BLaER1 (cell line): Measurements from ENCODE around the gene B2M.
"Not testable (repeated sequence)": the region's sequence is repeated elsewhere in the genome, so short reads cannot be mapped to it uniquely, and the experiment has no call there.

Experiments used
- H3K27ac ChIP-seq: shearing (Covaris generic); formaldehyde crosslinking; 2 replicates; pipeline ENCODE4 v1.8.1; 2022
- H3K27me3 ChIP-seq: shearing (Covaris generic); formaldehyde crosslinking; 2 replicates; pipeline ENCODE4 v1.8.1; 2022
- H3K36me3 ChIP-seq: shearing (Covaris generic); formaldehyde crosslinking; 2 replicates; pipeline ENCODE4 v1.8.1; 2022
- H3K4me1 ChIP-seq: shearing (Covaris generic); formaldehyde crosslinking; 2 replicates; pipeline ENCODE4 v1.8.1; 2022
- H3K4me2 ChIP-seq: shearing (Covaris generic); formaldehyde crosslinking; 2 replicates; pipeline ENCODE4 v1.8.1; 2022
- H3K4me3 ChIP-seq: shearing (Covaris generic); formaldehyde crosslinking; 2 replicates; pipeline ENCODE4 v1.8.1; 2022
- H3K9ac ChIP-seq: shearing (Covaris generic); formaldehyde crosslinking; 2 replicates; pipeline ENCODE4 v1.8.1; 2022
- H3K9me3 ChIP-seq: shearing (Covaris generic); formaldehyde crosslinking; 2 replicates; pipeline ENCODE4 v1.8.1; 2022
- H4K20me1 ChIP-seq: shearing (Covaris generic); formaldehyde crosslinking; 2 replicates; pipeline ENCODE4 v1.8.1; 2022
- Cebpa-rat ChIP-seq: shearing (Covaris generic); IDR thresholded peaks from 2 replicates; pipeline ENCODE4 v1.8.1; 2022

B2M gene

DNA sequence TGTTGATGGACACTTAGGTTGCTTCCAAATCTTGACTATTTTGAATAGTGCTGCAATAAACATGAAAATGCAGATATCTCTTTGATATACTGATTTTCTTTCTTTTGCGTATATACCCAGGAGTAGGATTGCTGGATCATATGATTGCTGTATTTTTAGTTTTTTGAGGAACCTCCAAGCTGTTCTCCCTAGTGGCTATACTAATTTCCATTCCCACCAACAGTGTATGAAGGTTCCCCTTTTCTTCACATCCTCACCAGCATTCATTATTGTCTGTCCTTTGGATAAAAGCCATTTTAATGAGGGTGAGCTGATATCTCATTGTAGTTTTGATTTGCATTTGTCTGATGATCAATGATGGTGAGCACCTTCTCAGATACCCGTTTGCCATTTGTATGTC, 12.7 kb upstream of the B2M start:
- no peaks in the 10 kb centered on the region for H3K4me1 ChIP-seq
- H3K27ac ChIP-seq = no peak overlapping the region
- H3K9ac ChIP-seq = no peak overlapping the region
- no peaks in the 10 kb centered on the region for H4K20me1 ChIP-seq
- H3K9me3 ChIP-seq = peaks cover 37% of the 10 kb centered on the region
- H3K27me3 ChIP-seq = no peaks in the 10 kb centered on the region
- H3K4me2 ChIP-seq = no peak overlapping the region
- TF ChIP-seq Cebpa-rat = no peak
- H3K4me3 ChIP-seq = no peak overlapping the region
- H3K36me3 ChIP-seq = no peaks in the 10 kb centered on the region

DNA sequence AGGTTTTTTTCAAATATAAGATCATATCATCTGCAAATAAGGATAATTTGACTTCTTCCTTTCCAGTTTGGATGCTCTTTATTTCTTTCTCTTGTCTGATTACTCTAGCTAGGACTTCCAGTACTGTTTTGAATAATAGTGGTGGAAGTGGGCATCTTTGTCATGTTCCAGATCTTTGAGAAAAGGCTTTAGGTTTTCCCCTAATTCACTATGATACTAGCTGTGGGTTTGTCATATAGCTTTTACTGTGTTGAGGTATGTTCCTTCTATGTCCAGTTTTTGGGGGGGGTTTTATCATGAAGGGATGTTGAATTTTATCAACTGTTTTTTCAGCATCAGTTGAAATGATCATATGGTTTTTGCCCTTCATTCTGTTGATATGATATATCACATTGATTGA, 10.6 kb upstream of the B2M start:
- H3K4me1 ChIP-seq, H3K4me3 ChIP-seq, H3K4me2 ChIP-seq, H3K36me3 ChIP-seq, H4K20me1 ChIP-seq, H3K27me3 ChIP-seq, H3K9ac ChIP-seq, H3K27ac ChIP-seq: not testable (repeated sequence)
- H3K9me3 ChIP-seq = peaks cover 55% of the 10 kb centered on the region

DNA sequence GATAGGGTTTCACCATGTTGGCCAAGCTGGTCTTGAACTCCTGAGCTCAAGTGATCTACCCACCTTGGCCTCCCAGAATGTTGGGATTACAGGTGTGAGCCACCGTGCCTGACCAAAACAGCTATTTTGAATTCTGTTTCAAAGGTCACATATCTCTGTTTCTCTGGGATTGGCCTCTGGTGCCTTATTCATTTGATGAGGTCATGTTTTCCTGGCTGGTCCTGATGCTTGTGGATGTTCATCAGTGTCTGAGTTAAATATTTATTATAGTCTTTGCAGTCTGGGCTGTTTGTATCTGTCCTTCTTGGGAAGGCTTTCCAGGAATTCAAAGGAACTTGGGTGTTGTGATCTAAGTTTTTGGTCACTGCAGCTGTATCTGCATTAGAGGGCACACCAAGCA, 5.3 kb upstream of the B2M start:
- Histone ChIP-seq H3K9ac (no peak overlapping the region), H3K4me3 (no peak overlapping the region), H3K4me1 (peaks cover 12% of the 10 kb centered on the region), H3K36me3 (0 out of 2 replicates have a peak, but pooled peaks cover 16% of the 10 kb centered on the region), H4K20me1 (no peaks in the 10 kb centered on the region), H3K27me3 (no peaks in the 10 kb centered on the region), H3K9me3 (peaks cover 42% of the 10 kb centered on the region), H3K27ac (no peak overlapping the region), H3K4me2 (no peak overlapping the region)
- no peak for TF ChIP-seq Cebpa-rat

DNA sequence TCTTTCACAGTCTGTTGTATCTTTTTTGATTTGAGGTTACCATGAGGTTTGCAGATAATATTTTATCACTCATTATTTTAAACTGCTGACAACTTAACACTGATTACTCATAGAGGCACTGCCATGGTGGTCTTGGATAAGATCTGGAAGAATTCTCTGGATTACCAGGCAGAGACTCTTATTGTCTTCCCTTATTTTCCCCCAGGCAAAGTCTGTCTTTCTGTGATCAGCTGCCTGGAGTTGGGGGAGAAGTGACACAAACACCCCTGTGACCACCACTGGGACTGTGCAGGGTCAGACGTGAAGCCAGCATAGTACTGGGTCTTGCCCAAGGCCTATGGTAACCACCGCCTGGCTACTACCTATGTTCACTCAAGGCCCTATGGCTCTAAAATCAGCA, 4.9 kb upstream of the B2M start:
- TF ChIP-seq Cebpa-rat = no peak
- H3K27ac ChIP-seq = no peak overlapping the region
- H3K9ac ChIP-seq = no peak overlapping the region
- 0 out of 2 replicates have a peak, but pooled peaks cover 16% of the 10 kb centered on the region for H3K36me3 ChIP-seq
- peaks cover 38% of the 10 kb centered on the region for H3K9me3 ChIP-seq
- H3K4me3 ChIP-seq = no peak overlapping the region
- no peaks in the 10 kb centered on the region for H3K27me3 ChIP-seq
- 0 out of 2 replicates have a peak, but pooled peaks cover under 1% of the 10 kb centered on the region for H4K20me1 ChIP-seq
- no peak overlapping the region for H3K4me2 ChIP-seq
- H3K4me1 ChIP-seq = peaks cover 12% of the 10 kb centered on the region

DNA sequence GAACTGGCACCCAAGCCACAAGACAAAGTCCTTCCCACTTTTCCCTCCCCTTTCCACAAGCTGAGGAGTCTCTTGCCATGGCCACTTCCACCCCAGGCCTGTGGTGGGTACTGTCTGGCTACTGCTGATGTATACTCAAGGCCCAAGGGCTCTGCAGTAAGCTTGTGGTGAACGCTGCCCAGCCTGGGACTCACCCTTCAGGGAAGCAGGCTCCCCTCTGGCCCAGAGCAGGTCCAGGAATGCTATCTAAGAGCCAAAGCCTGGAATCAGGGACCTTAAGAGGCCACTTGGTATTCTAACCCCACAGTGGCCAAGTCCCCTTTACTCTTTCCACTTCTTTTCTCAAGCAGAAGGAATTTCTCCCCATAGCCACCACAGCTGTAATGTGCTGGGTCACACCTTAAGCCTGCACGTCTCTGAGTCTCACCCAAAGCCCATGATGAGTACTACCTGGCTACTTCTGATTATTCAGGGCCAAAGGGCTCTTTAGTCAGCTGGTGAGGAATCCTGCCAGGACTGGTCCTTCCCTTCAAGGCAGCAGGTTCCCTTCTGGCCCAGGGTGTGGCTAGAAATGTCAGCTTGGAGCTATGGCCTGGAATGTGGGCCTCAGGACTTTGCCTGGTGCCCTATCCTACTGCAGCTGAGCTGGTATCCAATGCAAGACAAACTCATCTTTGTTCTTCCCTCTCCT, 4.2 kb upstream of the B2M start:
- Histone ChIP-seq H4K20me1 (peaks cover 7% of the 10 kb centered on the region), H3K9me3 (peaks cover 32% of the 10 kb centered on the region), H3K27me3 (no peaks in the 10 kb centered on the region), H3K4me2 (no peak overlapping the region), H3K4me1 (peaks cover 12% of the 10 kb centered on the region), H3K27ac (no peak overlapping the region), H3K36me3 (0 out of 2 replicates have a peak, but pooled peaks cover 16% of the 10 kb centered on the region), H3K9ac (no peak overlapping the region), H3K4me3 (no peak overlapping the region)
- TF ChIP-seq Cebpa-rat = no peak

DNA sequence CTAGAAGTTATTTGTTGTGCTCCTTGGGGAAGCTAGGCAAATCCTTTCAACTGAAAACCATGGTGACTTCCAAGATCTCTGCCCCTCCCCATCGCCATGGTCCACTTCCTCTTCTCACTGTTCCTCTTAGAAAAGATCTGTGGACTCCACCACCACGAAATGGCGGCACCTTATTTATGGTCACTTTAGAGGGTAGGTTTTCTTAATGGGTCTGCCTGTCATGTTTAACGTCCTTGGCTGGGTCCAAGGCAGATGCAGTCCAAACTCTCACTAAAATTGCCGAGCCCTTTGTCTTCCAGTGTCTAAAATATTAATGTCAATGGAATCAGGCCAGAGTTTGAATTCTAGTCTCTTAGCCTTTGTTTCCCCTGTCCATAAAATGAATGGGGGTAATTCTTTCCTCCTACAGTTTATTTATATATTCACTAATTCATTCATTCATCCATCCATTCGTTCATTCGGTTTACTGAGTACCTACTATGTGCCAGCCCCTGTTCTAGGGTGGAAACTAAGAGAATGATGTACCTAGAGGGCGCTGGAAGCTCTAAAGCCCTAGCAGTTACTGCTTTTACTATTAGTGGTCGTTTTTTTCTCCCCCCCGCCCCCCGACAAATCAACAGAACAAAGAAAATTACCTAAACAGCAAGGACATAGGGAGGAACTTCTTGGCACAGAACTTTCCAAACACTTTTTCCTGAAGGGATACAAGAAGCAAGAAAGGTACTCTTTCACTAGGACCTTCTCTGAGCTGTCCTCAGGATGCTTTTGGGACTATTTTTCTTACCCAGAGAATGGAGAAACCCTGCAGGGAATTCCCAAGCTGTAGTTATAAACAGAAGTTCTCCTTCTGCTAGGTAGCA, 851 bp upstream of the B2M start:
- Histone ChIP-seq H4K20me1 (peaks cover 41% of the 10 kb centered on the region), H3K27me3 (no peaks in the 10 kb centered on the region), H3K4me3 (peak overlapping the region; percentile 97), H3K4me2 (peak overlapping the region; percentile 82), H3K9ac (peak overlapping the region; percentile 99), H3K9me3 (0 out of 2 replicates have a peak, but pooled peaks cover 5% of the 10 kb centered on the region), H3K4me1 (peaks cover 35% of the 10 kb centered on the region), H3K27ac (peak overlapping the region; percentile 98), H3K36me3 (peaks cover 35% of the 10 kb centered on the region)
- TF ChIP-seq Cebpa-rat = no peak

DNA sequence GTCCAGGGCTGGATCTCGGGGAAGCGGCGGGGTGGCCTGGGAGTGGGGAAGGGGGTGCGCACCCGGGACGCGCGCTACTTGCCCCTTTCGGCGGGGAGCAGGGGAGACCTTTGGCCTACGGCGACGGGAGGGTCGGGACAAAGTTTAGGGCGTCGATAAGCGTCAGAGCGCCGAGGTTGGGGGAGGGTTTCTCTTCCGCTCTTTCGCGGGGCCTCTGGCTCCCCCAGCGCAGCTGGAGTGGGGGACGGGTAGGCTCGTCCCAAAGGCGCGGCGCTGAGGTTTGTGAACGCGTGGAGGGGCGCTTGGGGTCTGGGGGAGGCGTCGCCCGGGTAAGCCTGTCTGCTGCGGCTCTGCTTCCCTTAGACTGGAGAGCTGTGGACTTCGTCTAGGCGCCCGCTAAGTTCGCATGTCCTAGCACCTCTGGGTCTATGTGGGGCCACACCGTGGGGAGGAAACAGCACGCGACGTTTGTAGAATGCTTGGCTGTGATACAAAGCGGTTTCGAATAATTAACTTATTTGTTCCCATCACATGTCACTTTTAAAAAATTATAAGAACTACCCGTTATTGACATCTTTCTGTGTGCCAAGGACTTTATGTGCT, 527 bp downstream of the B2M start:
- Histone ChIP-seq H3K9me3 (no peaks in the 10 kb centered on the region), H3K4me1 (peaks cover 49% of the 10 kb centered on the region), H3K27me3 (no peaks in the 10 kb centered on the region), H3K4me2 (peak overlapping the region; percentile 89), H3K27ac (peak overlapping the region; percentile 98), H3K4me3 (peak overlapping the region; percentile 97), H4K20me1 (peaks cover 55% of the 10 kb centered on the region), H3K9ac (peak overlapping the region; percentile 99), H3K36me3 (peaks cover 44% of the 10 kb centered on the region)
- no peak for TF ChIP-seq Cebpa-rat

DNA sequence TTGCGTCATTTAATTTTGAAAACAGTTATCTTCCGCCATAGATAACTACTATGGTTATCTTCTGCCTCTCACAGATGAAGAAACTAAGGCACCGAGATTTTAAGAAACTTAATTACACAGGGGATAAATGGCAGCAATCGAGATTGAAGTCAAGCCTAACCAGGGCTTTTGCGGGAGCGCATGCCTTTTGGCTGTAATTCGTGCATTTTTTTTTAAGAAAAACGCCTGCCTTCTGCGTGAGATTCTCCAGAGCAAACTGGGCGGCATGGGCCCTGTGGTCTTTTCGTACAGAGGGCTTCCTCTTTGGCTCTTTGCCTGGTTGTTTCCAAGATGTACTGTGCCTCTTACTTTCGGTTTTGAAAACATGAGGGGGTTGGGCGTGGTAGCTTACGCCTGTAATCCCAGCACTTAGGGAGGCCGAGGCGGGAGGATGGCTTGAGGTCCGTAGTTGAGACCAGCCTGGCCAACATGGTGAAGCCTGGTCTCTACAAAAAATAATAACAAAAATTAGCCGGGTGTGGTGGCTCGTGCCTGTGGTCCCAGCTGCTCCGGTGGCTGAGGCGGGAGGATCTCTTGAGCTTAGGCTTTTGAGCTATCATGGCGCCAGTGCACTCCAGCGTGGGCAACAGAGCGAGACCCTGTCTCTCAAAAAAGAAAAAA, 1.2 kb downstream of the B2M start:
- peaks cover 51% of the 10 kb centered on the region for H3K4me1 ChIP-seq
- peak overlapping the region; percentile 99 for H3K9ac ChIP-seq
- H4K20me1 ChIP-seq = peaks cover 61% of the 10 kb centered on the region
- no peaks in the 10 kb centered on the region for H3K27me3 ChIP-seq
- peak overlapping the region; percentile 98 for H3K27ac ChIP-seq
- peak overlapping the region; percentile 97 for H3K4me3 ChIP-seq
- no peaks in the 10 kb centered on the region for H3K9me3 ChIP-seq
- no peak for TF ChIP-seq Cebpa-rat
- peak overlapping the region; percentile 89 for H3K4me2 ChIP-seq
- H3K36me3 ChIP-seq = peaks cover 44% of the 10 kb centered on the region
